OCI-LY3 (cell line): ENCODE data around the gene ELF1.

ENCODE experiments used
- H2AFZ ChIP-seq: fragments of 200-600, 300-600 bp; shearing (Covaris generic); 2 replicates; pipeline ENCODE4 v1.6.0; 2014; ENCODE audit warnings: antibody characterized with exemption, low read depth, low read length
- H3K27ac ChIP-seq: fragments of 200-600, 300-600 bp; sonication (generic); 2 replicates; pipeline ENCODE4 v1.5.1; 2014; ENCODE audit warnings: mild to moderate bottlenecking, low read length, moderate library complexity, mixed read lengths
- H3K27me3 ChIP-seq: fragments of 200-600, 300-600 bp; sonication (generic); 2 replicates; pipeline ENCODE4 v1.6.1; 2014; ENCODE audit warnings: low read depth, low read length, mixed read lengths
- H3K36me3 ChIP-seq: fragments of 200-600, 300-600 bp; sonication (generic); replicated peaks from 2 replicates; pipeline ENCODE3; 2014; ENCODE audit warnings: low read depth, low read length, mixed read lengths
- H3K4me1 ChIP-seq: fragments of 300-600, 200-600 bp; sonication (generic); 2 replicates; pipeline ENCODE4 v1.6.1; 2014; ENCODE audit warnings: low read length, mixed read lengths
- H3K4me2 ChIP-seq: fragments of 200-600, 300-600 bp; sonication (generic); 2 replicates; pipeline ENCODE4 v1.6.1; 2014; ENCODE audit warnings: low read length, mixed read lengths
- H3K4me3 ChIP-seq: fragments of 300-600, 200-600 bp; sonication (generic); 2 replicates; pipeline ENCODE4 v1.5.1; 2014; ENCODE audit warnings: antibody characterized with exemption, mild to moderate bottlenecking, low read length, moderate library complexity
- H3K79me2 ChIP-seq: fragments of 300-600, 200-600 bp; shearing (Covaris generic); 2 replicates; pipeline ENCODE4 v1.6.1; 2014; ENCODE audit warnings: mild to moderate bottlenecking, low read length, mixed read lengths
- H3K9ac ChIP-seq: fragments of 300-600, 200-600 bp; shearing (Covaris generic); 2 replicates; pipeline ENCODE4 v1.6.0; 2014; ENCODE audit warnings: mild to moderate bottlenecking, low read length, moderate library complexity
- H3K9me3 ChIP-seq: fragments of 200-600, 300-600 bp; shearing (Covaris generic); 2 replicates; pipeline ENCODE4 v1.6.1; 2014; ENCODE audit warnings: low read length, mixed read lengths; ENCODE audit not compliant: insufficient read depth
- H4K20me1 ChIP-seq: fragments of 200-600, 300-600 bp; sonication (generic); 2 replicates; pipeline ENCODE4 v1.6.1; 2016; ENCODE audit warnings: low read length, mixed read lengths; ENCODE audit not compliant: insufficient read depth
- CTCF ChIP-seq: fragments of 200-600, 300-600 bp; sonication (generic); IDR thresholded peaks from 2 replicates; pipeline ENCODE4 v1.5.1; 2014; ENCODE audit warnings: antibody characterized with exemption, low read length, low read depth
- EZH2phosphoT487 ChIP-seq: fragments of 200-600 bp; shearing (Covaris generic); IDR thresholded peaks from 2 replicates; pipeline ENCODE4 v1.6.1; 2018; ENCODE audit warnings: antibody characterized with exemption, mixed run types, low read depth

ELF1 gene

DNA sequence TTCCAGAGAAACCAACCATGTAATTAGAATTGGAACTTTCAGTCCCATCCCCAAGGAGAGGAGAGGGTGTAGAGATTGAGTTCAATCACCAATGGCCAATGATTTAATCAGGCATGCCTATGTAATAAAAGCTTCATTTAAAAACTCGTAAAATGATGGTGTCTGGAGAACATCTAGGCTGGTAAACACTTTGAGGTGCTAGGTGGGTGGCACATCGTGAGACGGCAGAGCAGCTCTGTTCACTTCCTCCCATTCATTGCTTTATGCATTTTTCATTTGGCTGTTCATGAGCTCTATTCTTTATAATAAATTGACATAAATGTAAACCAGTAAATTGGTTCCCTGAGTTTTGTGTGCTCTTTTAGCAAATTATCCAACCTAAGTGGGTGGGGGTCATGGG lies 90.1 kb downstream of the ELF1 start:
- H3K36me3 ChIP-seq = peaks cover 41% of the 10 kb centered on the region
- no peaks in the 10 kb centered on the region for H3K79me2 ChIP-seq
- H3K9me3 ChIP-seq = no peaks in the 10 kb centered on the region
- H3K9ac ChIP-seq = no peak overlapping the region
- H3K4me1 ChIP-seq = peaks cover 5% of the 10 kb centered on the region; the same call in 1 of the 2 replicates
- H3K4me2 ChIP-seq = no peak overlapping the region
- no peak overlapping the region for H3K4me3 ChIP-seq
- TF ChIP-seq CTCF = no peak
- no peak for TF ChIP-seq EZH2phosphoT487
- H3K27me3 ChIP-seq = no peaks in the 10 kb centered on the region
- peaks cover 7% of the 10 kb centered on the region for H4K20me1 ChIP-seq
- H2AFZ ChIP-seq = no peak overlapping the region
- H3K27ac ChIP-seq = no peak overlapping the region

GRCh38 chr13:40927929-40928328 lies 91.2 kb downstream of the ELF1 start:
- no peaks in the 10 kb centered on the region for H3K4me1 ChIP-seq
- no peak overlapping the region for H2AFZ ChIP-seq
- H3K4me2 ChIP-seq = no peak overlapping the region
- no peaks in the 10 kb centered on the region for H3K79me2 ChIP-seq
- TF ChIP-seq EZH2phosphoT487 (no peak), CTCF (no peak)
- no peak overlapping the region for H3K4me3 ChIP-seq
- no peaks in the 10 kb centered on the region for H3K9me3 ChIP-seq
- H3K36me3 ChIP-seq = peaks cover 30% of the 10 kb centered on the region
- no peak overlapping the region for H3K9ac ChIP-seq
- H4K20me1 ChIP-seq = no peaks in the 10 kb centered on the region
- H3K27ac ChIP-seq = no peak overlapping the region
- no peaks in the 10 kb centered on the region for H3K27me3 ChIP-seq

- H3K27me3 ChIP-seq = no peaks in the 10 kb centered on the region
- no peaks in the 10 kb centered on the region for H3K79me2 ChIP-seq
- peaks cover 10% of the 10 kb centered on the region for H3K4me1 ChIP-seq
- H3K36me3 ChIP-seq = peaks cover 8% of the 10 kb centered on the region
- no peak overlapping the region for H3K4me2 ChIP-seq
- H3K4me3 ChIP-seq = no peak overlapping the region
- TF ChIP-seq EZH2phosphoT487 (no peak), CTCF (no peak)
- H2AFZ ChIP-seq = no peak overlapping the region
- H3K9ac ChIP-seq = no peak overlapping the region
- no peak overlapping the region for H3K27ac ChIP-seq
- H3K9me3 ChIP-seq = no peaks in the 10 kb centered on the region
- no peaks in the 10 kb centered on the region for H4K20me1 ChIP-seq
These were observed 95.2 kb downstream of the ELF1 start for GRCh38 chr13:40923867-40924266.

DNA sequence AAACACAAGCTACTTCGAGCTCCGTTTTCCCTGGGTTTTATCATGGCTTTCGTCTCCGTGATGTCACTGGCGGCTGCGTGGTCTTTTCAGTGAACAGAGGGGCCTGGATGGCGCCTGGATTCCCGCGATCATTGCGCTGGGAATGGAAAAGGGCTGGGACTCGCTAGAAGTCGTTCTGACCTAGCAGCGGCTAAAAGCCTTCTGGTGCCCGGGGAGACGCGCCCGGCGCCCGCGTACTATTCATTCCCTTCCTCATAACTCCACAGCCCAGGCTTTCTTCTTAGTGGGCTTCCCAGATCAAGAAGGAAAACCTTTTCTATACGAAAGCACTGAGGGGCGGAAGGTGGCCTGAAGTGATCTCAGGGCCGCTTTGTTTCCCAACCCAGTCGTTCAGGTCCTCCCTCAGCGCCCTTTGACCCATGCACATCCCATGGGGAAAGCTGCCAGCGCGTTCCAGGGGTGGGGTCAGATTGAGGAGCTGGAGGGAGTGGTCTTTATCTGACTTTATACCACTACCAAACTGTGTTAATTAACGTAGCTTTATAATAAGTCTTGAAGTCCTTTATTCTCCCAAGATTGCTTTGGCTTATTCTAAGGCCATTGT lies 96.6 kb downstream of the ELF1 start:
- H3K9ac ChIP-seq = no peak overlapping the region
- no peaks in the 10 kb centered on the region for H3K27me3 ChIP-seq
- no peak overlapping the region for H2AFZ ChIP-seq
- H3K27ac ChIP-seq = no peak overlapping the region
- H3K4me1 ChIP-seq = peaks cover 10% of the 10 kb centered on the region
- TF ChIP-seq EZH2phosphoT487 = no peak
- TF ChIP-seq CTCF = no peak
- no peaks in the 10 kb centered on the region for H3K79me2 ChIP-seq
- peaks cover 4% of the 10 kb centered on the region for H3K36me3 ChIP-seq
- H3K4me2 ChIP-seq = no peak overlapping the region
- H3K9me3 ChIP-seq = no peaks in the 10 kb centered on the region
- no peaks in the 10 kb centered on the region for H4K20me1 ChIP-seq
- no peak overlapping the region for H3K4me3 ChIP-seq
